GM21423 (cell line): ENCODE measurements around the gene RAB40AL.

Experiments
- ATAC-seq: cut with Tn5 transposase; IDR thresholded peaks from one replicate; pipeline ENCODE4 v1.9.1; 2021; ENCODE audit warnings: mild to moderate bottlenecking, moderate library complexity; ENCODE audit not compliant: unreplicated experiment

RAB40AL gene

GRCh38 chrX:102979536-102979935, 42.5 kb downstream of the RAB40AL start:
- ATAC-seq = no peak

GRCh38 chrX:102983205-102983604, 46.1 kb downstream of the RAB40AL start:
- ATAC-seq = no peak

- ATAC-seq = no peak
These were observed 48.1 kb downstream of the RAB40AL start for GRCh38 chrX:102985192-102985591.
